ENCODE measurements around the gene ABCE1. TPM values are rescaled to one million over a fixed set of nuclear protein-coding genes. Genes with fewer than 3 reads are reported as not detected.

The ABCE1 gene
- total RNA-seq, 1 donor from 2014 or later: 81.1 TPM

- H3K79me2 ChIP-seq (ENCODE audit: insufficient read depth, low read length): peaks cover 11% of the 10 kb centered on the region
- H3K27me3 ChIP-seq (ENCODE audit: insufficient read depth, low read length): no peaks in the 10 kb centered on the region
- H3K27ac ChIP-seq (ENCODE audit: low read depth, low read length): no peak overlapping the region
- H3K4me1 Mint-ChIP-seq (ENCODE audit: low read depth, unreplicated experiment): peaks cover 28% of the 10 kb centered on the region
- peaks cover 12% of the 10 kb centered on the region for H3K36me3 Mint-ChIP-seq (ENCODE audit: low read depth, unreplicated experiment)
- H3K27ac Mint-ChIP-seq (ENCODE audit: unreplicated experiment): peak overlapping the region; percentile 41
- no peaks in the 10 kb centered on the region for H4K20me1 ChIP-seq (ENCODE audit: insufficient read depth, low read length)
- no peaks in the 10 kb centered on the region for H3K9me3 ChIP-seq (ENCODE audit: insufficient read depth, low read depth, low read length)
- DNase-seq (ENCODE audit: low read depth): no peak
- H3K27me3 Mint-ChIP-seq (ENCODE audit: low read depth, unreplicated experiment): no peaks in the 10 kb centered on the region
- no peak overlapping the region for H2AFZ ChIP-seq (ENCODE audit: low read depth, low read length)
- H3K4me2 ChIP-seq (ENCODE audit: low read length): no peak overlapping the region
- no peak for TF ChIP-seq EZH2 (IDR thresholded peaks at IDR 0.05; ENCODE audit: insufficient read depth, low read length)
- no peak for TF ChIP-seq CTCF (IDR thresholded peaks at IDR 0.05; ENCODE audit: insufficient read depth, low read depth, low read length)
- peaks cover 2% of the 10 kb centered on the region for H3K9me3 Mint-ChIP-seq (ENCODE audit: unreplicated experiment)
- no peak overlapping the region for H3K4me3 Mint-ChIP-seq (ENCODE audit: unreplicated experiment)
- peaks cover 4% of the 10 kb centered on the region for H3K36me3 ChIP-seq (ENCODE audit: insufficient read depth, low read length)
- no peak for FAIRE-seq
- no peak overlapping the region for H3K9ac ChIP-seq (ENCODE audit: low read length)
- H3K4me1 ChIP-seq (ENCODE audit: insufficient read depth, low read length): peaks cover 20% of the 10 kb centered on the region
- H3K4me3 ChIP-seq (ENCODE audit: insufficient read depth, low read depth, low read length): no peak overlapping the region
Observed at GRCh38 chr4:145049241-145049640, 48.9 kb upstream of the ABCE1 start.

- no peaks in the 10 kb centered on the region for H3K27me3 Mint-ChIP-seq (ENCODE audit: low read depth, unreplicated experiment)
- FAIRE-seq: no peak
- H3K27ac ChIP-seq (ENCODE audit: low read depth, low read length): no peak overlapping the region
Observed at GRCh38 chr4:145055533-145056257, 42.4 kb upstream of the ABCE1 start.

More at GRCh38 chr4:145055533-145056257, 42.4 kb upstream of the ABCE1 start:
- H3K9me3 Mint-ChIP-seq (ENCODE audit: unreplicated experiment): no peaks in the 10 kb centered on the region
- H3K27ac Mint-ChIP-seq (ENCODE audit: unreplicated experiment): peak overlapping the region; percentile 62
- TF ChIP-seq EZH2 (IDR thresholded peaks at IDR 0.05; ENCODE audit: insufficient read depth, low read length): no peak
- no peak for TF ChIP-seq CTCF (IDR thresholded peaks at IDR 0.05; ENCODE audit: insufficient read depth, low read depth, low read length)
- Histone ChIP-seq H3K36me3 (ENCODE audit: insufficient read depth, low read length) (peaks cover 2% of the 10 kb centered on the region), H3K27me3 (ENCODE audit: insufficient read depth, low read length) (no peaks in the 10 kb centered on the region), H3K4me3 (ENCODE audit: insufficient read depth, low read depth, low read length) (no peak overlapping the region), H3K9ac (ENCODE audit: low read length) (no peak overlapping the region), H3K9me3 (ENCODE audit: insufficient read depth, low read depth, low read length) (no peaks in the 10 kb centered on the region), H2AFZ (ENCODE audit: low read depth, low read length) (no peak overlapping the region), H3K4me1 (ENCODE audit: insufficient read depth, low read length) (no peaks in the 10 kb centered on the region), H4K20me1 (ENCODE audit: insufficient read depth, low read length) (no peaks in the 10 kb centered on the region), H3K79me2 (ENCODE audit: insufficient read depth, low read length) (peaks cover under 1% of the 10 kb centered on the region), H3K4me2 (ENCODE audit: low read length) (no peak overlapping the region)
- H3K4me3 Mint-ChIP-seq (ENCODE audit: unreplicated experiment): no peak overlapping the region
- peaks cover 13% of the 10 kb centered on the region for H3K4me1 Mint-ChIP-seq (ENCODE audit: low read depth, unreplicated experiment)
- DNase-seq (ENCODE audit: low read depth): no peak
- peaks cover 4% of the 10 kb centered on the region for H3K36me3 Mint-ChIP-seq (ENCODE audit: low read depth, unreplicated experiment)
